MCF 10A (cell line): ENCODE measurements around the gene DRAM2. TPM values are rescaled to one million over a fixed set of nuclear protein-coding genes. Genes with fewer than 3 reads are reported as not detected.

ENCODE experiments used
- BruUV-seq: library from RNA; stranded (reverse); fragments of 400-500 nt; replicated peaks from 2 replicates; lab custom pipeline; 2021; lab: Mats Ljungman, UMichigan
- CTCF ChIA-PET: fragments of 300-600 bp; sonication (Branson Sonifier 250); formaldehyde crosslinking; extraction: SDS; loops from one replicate; lab custom pipeline; 2021; ENCODE audit warnings: antibody characterized with exemption, inconsistent platforms; lab: Yijun Ruan, JAX
- POLR2A ChIA-PET: fragments of 300-600, 350-650 bp; sonication (Branson Sonifier 250); formaldehyde crosslinking; extraction: SDS; loops from one replicate; lab custom pipeline; 2020; ENCODE audit warnings: antibody characterized with exemption, inconsistent platforms; lab: Yijun Ruan, JAX
- DNase-seq: peaks from one replicate; pipeline ENCODE4 v3.0.0-alpha.2; 2018; ENCODE audit not compliant: unreplicated experiment
- H3K27ac Mint-ChIP-seq: one replicate; pipeline ENCODE4 v1.8.0; 2022; ENCODE audit warnings: mild to moderate bottlenecking, low read depth, mixed read lengths; ENCODE audit not compliant: unreplicated experiment
- H3K27me3 Mint-ChIP-seq: one replicate; pipeline ENCODE4 v1.8.0; 2022; ENCODE audit warnings: mixed read lengths; ENCODE audit not compliant: insufficient read depth, unreplicated experiment
- H3K36me3 Mint-ChIP-seq: one replicate; pipeline ENCODE4 v1.8.0; 2022; ENCODE audit warnings: mild to moderate bottlenecking, moderate library complexity, mixed read lengths; ENCODE audit not compliant: insufficient read depth, unreplicated experiment
- H3K4me1 Mint-ChIP-seq: one replicate; pipeline ENCODE4 v1.8.0; 2022; ENCODE audit warnings: mixed read lengths; ENCODE audit not compliant: insufficient read depth, unreplicated experiment
- H3K4me3 Mint-ChIP-seq: one replicate; pipeline ENCODE4 v1.8.0; 2022; ENCODE audit warnings: mild to moderate bottlenecking, moderate library complexity, mixed read lengths; ENCODE audit not compliant: unreplicated experiment
- H3K9me3 Mint-ChIP-seq: one replicate; pipeline ENCODE4 v1.8.0; 2022; ENCODE audit warnings: mixed read lengths; ENCODE audit not compliant: unreplicated experiment
- CTCF ChIP-seq: fragments of 200-600 bp; IDR thresholded peaks from one replicate; pipeline ENCODE4 v1.8.0; 2022; ENCODE audit warnings: antibody characterized with exemption, mild to moderate bottlenecking; ENCODE audit not compliant: unreplicated experiment
- intact Hi-C: fragments of 100-400 bp; cut with micrococcal nuclease; formaldehyde crosslinking; loops from 2 replicates; pipeline ENCODE4 v1.14.1; 2022
- total RNA-seq: library from RNA; stranded (reverse); gene quantifications from 2 replicates; pipeline ENCODE4 v1.2.3, GENCODE V29; 2022

DRAM2 gene
- total RNA-seq, 1 experiment from 2014 or later, result 32.1 TPM

GRCh38 chr1:111182052-111182451 is 42.2 kb upstream of the DRAM2 start:
- no TSS peak for BruUV-seq
- peaks cover 89% of the 10 kb centered on the region for H3K36me3 Mint-ChIP-seq
- no peak for TF ChIP-seq CTCF
- POLR2A ChIA-PET, result interaction anchor here (0.6 kb wide), 1 partner anchor 129 kb away, joined by 3 read pairs; no protein-coding TSS in a partner anchor
- H3K4me1 Mint-ChIP-seq, result no peaks in the 10 kb centered on the region
- DNase-seq, result no peak
- intact Hi-C loops, result no loop called here
- peak overlapping the region; percentile 39 for H3K27ac Mint-ChIP-seq
- CTCF ChIA-PET, result interaction anchor here (0.8 to 1.5 kb wide), 2 partner anchors 9 to 16 kb away, joined by 3 to 6 read pairs; no protein-coding TSS in a partner anchor
- H3K4me3 Mint-ChIP-seq, result no peak overlapping the region
- no peaks in the 10 kb centered on the region for H3K9me3 Mint-ChIP-seq
- H3K27me3 Mint-ChIP-seq, result no peaks in the 10 kb centered on the region

- POLR2A ChIA-PET, result interaction anchor here (0.9 kb wide), 1 partner anchor 41 kb away, joined by 3 read pairs; no protein-coding TSS in a partner anchor
Measured at GRCh38 chr1:111179968-111180533, 40.2 kb upstream of the DRAM2 start.

GRCh38 chr1:111176678-111177077 is 36.8 kb upstream of the DRAM2 start:
- no peaks in the 10 kb centered on the region for H3K4me1 Mint-ChIP-seq
- H3K9me3 Mint-ChIP-seq, result no peaks in the 10 kb centered on the region
- H3K27me3 Mint-ChIP-seq, result no peaks in the 10 kb centered on the region
- H3K4me3 Mint-ChIP-seq, result no peak overlapping the region
- TF ChIP-seq CTCF, result no peak
- H3K36me3 Mint-ChIP-seq, result peaks cover 78% of the 10 kb centered on the region
- DNase-seq, result no peak
- H3K27ac Mint-ChIP-seq, result no peak overlapping the region
- intact Hi-C loops, result no loop called here
- ChIA-PET CTCF (no interaction called here), POLR2A (interaction anchor here (0.7 to 1.8 kb wide), 2 partner anchors 13 to 44 kb away, joined by 3 to 8 read pairs; no protein-coding TSS in a partner anchor)
- no TSS peak for BruUV-seq

More at GRCh38 chr1:111179968-111180533, 40.2 kb upstream of the DRAM2 start:
- BruUV-seq, result no TSS peak
- no peak overlapping the region for H3K27ac Mint-ChIP-seq
- intact Hi-C loops, result no loop called here
- no peak overlapping the region for H3K4me3 Mint-ChIP-seq
- H3K9me3 Mint-ChIP-seq, result no peaks in the 10 kb centered on the region
- CTCF ChIA-PET, result interaction anchor here (0.7 kb wide), 2 partner anchors 71 to 1149 kb away, joined by 3 read pairs; no protein-coding TSS in a partner anchor
- H3K4me1 Mint-ChIP-seq, result no peaks in the 10 kb centered on the region
- peaks cover 88% of the 10 kb centered on the region for H3K36me3 Mint-ChIP-seq
- DNase-seq, result no peak
- no peak for TF ChIP-seq CTCF
- H3K27me3 Mint-ChIP-seq, result no peaks in the 10 kb centered on the region

- Mint-ChIP-seq H3K9me3 (no peaks in the 10 kb centered on the region), H3K4me1 (no peaks in the 10 kb centered on the region), H3K27ac (no peak overlapping the region), H3K36me3 (peaks cover 65% of the 10 kb centered on the region), H3K27me3 (no peaks in the 10 kb centered on the region), H3K4me3 (no peak overlapping the region)
- BruUV-seq, result no TSS peak
- POLR2A ChIA-PET, result interaction anchor here (1.8 kb wide), 1 partner anchor 11 kb away, joined by 8 read pairs; no protein-coding TSS in a partner anchor
- intact Hi-C loops, result no loop called here
- CTCF ChIA-PET, result no interaction called here
- TF ChIP-seq CTCF, result no peak
- no peak for DNase-seq
Measured at GRCh38 chr1:111175349-111175748, 35.5 kb upstream of the DRAM2 start.
